WTC11 (cell line): ENCODE results near the gene PHF21B.

Source experiments
- TF ChIP-seq, protein P1 (sequence below): fragments of 250-450 bp; sonication (Bioruptor Pico); conservative IDR thresholded peaks from 2 replicates; pipeline ENCODE4 v1.9.0; 2021; ENCODE audit warnings: mild to moderate bottlenecking
- TF ChIP-seq, protein P2 (sequence below): fragments of 200-600 bp; IDR thresholded peaks from 2 replicates; pipeline ENCODE4 v1.8.0; 2022; ENCODE audit warnings: antibody characterized with exemption

DNA sequence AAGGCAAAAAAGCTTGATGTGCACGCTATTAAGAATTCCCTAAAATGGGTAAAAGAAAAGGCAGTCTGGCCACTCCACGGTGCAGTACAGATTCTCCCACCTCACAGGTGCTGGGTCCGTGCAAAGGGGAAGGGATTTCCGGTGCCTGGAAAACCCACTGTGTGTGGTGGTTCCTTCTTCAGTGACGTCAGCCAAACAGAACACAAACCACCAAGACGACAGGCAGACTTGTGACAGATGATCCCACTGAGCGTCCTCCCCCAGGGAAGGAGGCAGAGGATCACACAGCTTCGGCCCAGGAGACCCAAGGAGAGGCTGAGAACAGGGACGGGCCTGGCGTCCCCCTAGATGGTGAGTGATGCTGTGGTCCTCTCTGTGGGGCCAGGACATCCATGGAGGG, 18.6 kb downstream of the PHF21B start:
- TF ChIP-seq, protein P1, sequence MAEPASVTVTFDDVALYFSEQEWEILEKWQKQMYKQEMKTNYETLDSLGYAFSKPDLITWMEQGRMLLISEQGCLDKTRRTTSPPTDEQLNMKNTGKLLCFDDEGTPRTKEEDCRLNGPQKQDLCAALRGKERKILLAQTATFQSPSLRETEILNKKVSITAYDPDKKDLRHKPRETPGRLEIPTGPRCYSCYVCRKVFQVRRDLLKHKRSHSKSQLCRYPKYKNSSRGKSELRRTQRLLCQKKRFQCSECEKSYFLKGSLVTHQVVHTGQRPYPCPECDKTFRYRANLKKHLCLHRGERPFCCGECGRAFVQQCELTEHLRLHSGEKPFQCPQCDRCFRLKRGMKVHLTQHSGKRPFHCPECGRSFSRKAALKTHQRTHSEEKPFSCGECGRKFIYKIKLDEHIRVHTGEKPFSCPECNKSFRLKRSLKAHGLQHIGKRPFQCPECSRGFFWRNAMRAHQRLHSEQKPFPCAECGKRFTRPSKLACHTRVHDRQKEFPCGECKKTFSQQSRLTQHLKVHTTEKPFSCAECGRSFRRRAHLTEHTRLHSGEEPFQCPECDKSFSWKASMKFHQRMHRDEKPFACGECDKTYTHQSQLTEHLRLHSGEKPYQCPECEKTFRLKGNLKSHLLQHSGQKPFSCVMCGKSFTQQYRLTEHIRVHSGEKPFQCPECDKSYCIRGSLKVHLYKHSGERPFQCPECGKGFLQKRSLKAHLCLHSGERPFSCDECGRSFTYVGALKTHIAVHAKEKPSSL (CRISPR knock-in tag): no peak
- TF ChIP-seq, protein P2, sequence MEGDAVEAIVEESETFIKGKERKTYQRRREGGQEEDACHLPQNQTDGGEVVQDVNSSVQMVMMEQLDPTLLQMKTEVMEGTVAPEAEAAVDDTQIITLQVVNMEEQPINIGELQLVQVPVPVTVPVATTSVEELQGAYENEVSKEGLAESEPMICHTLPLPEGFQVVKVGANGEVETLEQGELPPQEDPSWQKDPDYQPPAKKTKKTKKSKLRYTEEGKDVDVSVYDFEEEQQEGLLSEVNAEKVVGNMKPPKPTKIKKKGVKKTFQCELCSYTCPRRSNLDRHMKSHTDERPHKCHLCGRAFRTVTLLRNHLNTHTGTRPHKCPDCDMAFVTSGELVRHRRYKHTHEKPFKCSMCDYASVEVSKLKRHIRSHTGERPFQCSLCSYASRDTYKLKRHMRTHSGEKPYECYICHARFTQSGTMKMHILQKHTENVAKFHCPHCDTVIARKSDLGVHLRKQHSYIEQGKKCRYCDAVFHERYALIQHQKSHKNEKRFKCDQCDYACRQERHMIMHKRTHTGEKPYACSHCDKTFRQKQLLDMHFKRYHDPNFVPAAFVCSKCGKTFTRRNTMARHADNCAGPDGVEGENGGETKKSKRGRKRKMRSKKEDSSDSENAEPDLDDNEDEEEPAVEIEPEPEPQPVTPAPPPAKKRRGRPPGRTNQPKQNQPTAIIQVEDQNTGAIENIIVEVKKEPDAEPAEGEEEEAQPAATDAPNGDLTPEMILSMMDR: no peak
